ENCODE measurements around the gene RENBP. TPM values are rescaled to one million over a fixed set of nuclear protein-coding genes. Genes with fewer than 3 reads are reported as not detected.

The RENBP gene
- total and polyA plus RNA-seq, 2 of the 13 experiments (the other 11 are each of a cell fraction or from before 2014, with no cell fraction given): 1.4 to 2.6 TPM

DNA sequence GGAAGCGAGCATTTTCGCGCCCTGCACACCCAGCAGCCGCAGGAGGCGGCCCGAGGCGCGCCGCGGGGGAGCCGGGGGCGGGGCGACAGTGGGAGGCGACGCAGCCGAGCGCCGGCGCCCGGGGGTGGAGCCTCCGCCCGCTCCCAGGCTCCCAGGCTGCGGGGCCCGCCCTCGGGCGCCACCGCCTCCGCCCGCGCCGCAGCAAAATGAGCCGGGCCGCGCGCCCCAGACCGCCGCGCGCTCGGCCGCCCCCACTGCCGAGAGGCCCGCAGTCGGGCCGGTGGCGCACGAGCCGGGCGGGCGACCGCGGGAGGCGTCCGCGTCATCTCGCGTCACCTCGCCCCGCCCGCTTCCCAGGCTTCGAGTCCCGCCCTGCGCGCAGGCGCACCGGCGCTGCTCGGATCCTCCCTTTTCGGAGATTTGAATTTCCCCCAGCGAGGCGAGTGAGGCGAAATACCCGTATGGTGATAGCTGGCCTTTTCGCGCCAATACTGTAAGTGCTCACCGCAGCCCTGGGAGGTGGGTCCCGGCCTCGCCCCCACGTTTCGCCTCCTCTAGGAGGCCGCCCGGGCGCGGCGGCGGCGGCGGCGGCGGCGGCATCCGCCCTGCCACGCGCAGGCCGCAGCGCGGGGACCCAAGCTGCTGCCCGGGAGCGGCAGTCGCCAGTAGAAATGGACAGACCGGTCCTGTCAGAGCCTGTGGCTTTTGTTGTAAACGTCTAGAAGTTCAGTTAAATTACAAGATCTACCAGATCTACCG is 28.1 kb upstream of the RENBP start, which contains the start of gene TMEM187 (continued):
- TF ChIP-seq STAT5B (CRISPR knock-in tag; IDR thresholded peaks at IDR 0.05) (no peak), ZNF335 (CRISPR knock-in tag; IDR thresholded peaks at IDR 0.05) (no peak), FOXO1 (CRISPR knock-in tag; IDR thresholded peaks at IDR 0.05) (no peak), FLYWCH1 (CRISPR knock-in tag; IDR thresholded peaks at IDR 0.05) (no peak), ZFP41 (CRISPR knock-in tag; IDR thresholded peaks at IDR 0.05; ENCODE audit: borderline replicate concordance) (no peak), CENPX (CRISPR knock-in tag; IDR thresholded peaks at IDR 0.05) (no peak), KDM2A (CRISPR knock-in tag; IDR thresholded peaks at IDR 0.05; ENCODE audit: borderline replicate concordance, low read depth) (peak; percentile 37; the same call in 1 of the 2 replicates)
- TF ChIP-seq, protein P1, sequence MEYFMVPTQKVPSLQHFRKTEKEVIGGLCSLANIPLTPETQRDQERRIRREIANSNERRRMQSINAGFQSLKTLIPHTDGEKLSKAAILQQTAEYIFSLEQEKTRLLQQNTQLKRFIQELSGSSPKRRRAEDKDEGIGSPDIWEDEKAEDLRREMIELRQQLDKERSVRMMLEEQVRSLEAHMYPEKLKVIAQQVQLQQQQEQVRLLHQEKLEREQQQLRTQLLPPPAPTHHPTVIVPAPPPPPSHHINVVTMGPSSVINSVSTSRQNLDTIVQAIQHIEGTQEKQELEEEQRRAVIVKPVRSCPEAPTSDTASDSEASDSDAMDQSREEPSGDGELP (IDR thresholded peaks at IDR 0.05; ENCODE audit: borderline replicate concordance, low read depth): no peak
- TF ChIP-seq, protein P2, sequence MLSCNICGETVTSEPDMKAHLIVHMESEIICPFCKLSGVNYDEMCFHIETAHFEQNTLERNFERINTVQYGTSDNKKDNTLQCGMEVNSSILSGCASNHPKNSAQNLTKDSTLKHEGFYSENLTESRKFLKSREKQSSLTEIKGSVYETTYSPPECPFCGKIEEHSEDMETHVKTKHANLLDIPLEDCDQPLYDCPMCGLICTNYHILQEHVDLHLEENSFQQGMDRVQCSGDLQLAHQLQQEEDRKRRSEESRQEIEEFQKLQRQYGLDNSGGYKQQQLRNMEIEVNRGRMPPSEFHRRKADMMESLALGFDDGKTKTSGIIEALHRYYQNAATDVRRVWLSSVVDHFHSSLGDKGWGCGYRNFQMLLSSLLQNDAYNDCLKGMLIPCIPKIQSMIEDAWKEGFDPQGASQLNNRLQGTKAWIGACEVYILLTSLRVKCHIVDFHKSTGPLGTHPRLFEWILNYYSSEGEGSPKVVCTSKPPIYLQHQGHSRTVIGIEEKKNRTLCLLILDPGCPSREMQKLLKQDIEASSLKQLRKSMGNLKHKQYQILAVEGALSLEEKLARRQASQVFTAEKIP (CRISPR knock-in tag; IDR thresholded peaks at IDR 0.05; ENCODE audit: borderline replicate concordance): no peak
- TF ChIP-seq, protein P3, sequence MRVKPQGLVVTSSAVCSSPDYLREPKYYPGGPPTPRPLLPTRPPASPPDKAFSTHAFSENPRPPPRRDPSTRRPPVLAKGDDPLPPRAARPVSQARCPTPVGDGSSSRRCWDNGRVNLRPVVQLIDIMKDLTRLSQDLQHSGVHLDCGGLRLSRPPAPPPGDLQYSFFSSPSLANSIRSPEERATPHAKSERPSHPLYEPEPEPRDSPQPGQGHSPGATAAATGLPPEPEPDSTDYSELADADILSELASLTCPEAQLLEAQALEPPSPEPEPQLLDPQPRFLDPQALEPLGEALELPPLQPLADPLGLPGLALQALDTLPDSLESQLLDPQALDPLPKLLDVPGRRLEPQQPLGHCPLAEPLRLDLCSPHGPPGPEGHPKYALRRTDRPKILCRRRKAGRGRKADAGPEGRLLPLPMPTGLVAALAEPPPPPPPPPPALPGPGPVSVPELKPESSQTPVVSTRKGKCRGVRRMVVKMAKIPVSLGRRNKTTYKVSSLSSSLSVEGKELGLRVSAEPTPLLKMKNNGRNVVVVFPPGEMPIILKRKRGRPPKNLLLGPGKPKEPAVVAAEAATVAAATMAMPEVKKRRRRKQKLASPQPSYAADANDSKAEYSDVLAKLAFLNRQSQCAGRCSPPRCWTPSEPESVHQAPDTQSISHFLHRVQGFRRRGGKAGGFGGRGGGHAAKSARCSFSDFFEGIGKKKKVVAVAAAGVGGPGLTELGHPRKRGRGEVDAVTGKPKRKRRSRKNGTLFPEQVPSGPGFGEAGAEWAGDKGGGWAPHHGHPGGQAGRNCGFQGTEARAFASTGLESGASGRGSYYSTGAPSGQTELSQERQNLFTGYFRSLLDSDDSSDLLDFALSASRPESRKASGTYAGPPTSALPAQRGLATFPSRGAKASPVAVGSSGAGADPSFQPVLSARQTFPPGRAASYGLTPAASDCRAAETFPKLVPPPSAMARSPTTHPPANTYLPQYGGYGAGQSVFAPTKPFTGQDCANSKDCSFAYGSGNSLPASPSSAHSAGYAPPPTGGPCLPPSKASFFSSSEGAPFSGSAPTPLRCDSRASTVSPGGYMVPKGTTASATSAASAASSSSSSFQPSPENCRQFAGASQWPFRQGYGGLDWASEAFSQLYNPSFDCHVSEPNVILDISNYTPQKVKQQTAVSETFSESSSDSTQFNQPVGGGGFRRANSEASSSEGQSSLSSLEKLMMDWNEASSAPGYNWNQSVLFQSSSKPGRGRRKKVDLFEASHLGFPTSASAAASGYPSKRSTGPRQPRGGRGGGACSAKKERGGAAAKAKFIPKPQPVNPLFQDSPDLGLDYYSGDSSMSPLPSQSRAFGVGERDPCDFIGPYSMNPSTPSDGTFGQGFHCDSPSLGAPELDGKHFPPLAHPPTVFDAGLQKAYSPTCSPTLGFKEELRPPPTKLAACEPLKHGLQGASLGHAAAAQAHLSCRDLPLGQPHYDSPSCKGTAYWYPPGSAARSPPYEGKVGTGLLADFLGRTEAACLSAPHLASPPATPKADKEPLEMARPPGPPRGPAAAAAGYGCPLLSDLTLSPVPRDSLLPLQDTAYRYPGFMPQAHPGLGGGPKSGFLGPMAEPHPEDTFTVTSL (CRISPR knock-in tag; IDR thresholded peaks at IDR 0.05; ENCODE audit: borderline replicate concordance): no peak

All from HepG2 (cell line).